K562 (cell line): Measurements from ENCODE around the gene IFI30. TPM values are rescaled to one million over a fixed set of nuclear protein-coding genes. Genes with fewer than 3 reads are reported as not detected.
A peak's percentile ranks its signal among the peaks of the same experiment; 100 is the strongest.

Experiments
- ATAC-seq: fragments of 200-7000 bp; cut with Tn5 transposase; 3 replicates; pipeline ENCODE4 v1.9.1; 2020; ENCODE audit warnings: moderate library complexity
- BruUV-seq: library from RNA; stranded (reverse); fragments of 400-500 nt; replicated peaks from 2 replicates; lab custom pipeline; 2021; lab: Mats Ljungman, UMichigan
- CTCF ChIA-PET: fragments of 300-600 bp; formaldehyde crosslinking; extraction: SDS; loops from one replicate; lab custom pipeline; 2021; ENCODE audit warnings: low intra/inter-chr PET ratio; lab: Yijun Ruan, JAX
- POLR2A ChIA-PET: fragments of 300-600, 350-650 bp; sonication (Branson Sonifier 250); formaldehyde crosslinking; extraction: SDS; loops from one replicate; lab custom pipeline; 2021; ENCODE audit warnings: antibody characterized with exemption, inconsistent platforms; lab: Yijun Ruan, JAX
- DNase-seq, 4 experiments: peaks; one replicate each; pipeline versions ENCODE4 v3.0.0 to v3.0.0-alpha.2; 2011 to 2018; ENCODE audit warnings: low spot score in 3 of 4, mixed read lengths in 3 of 4; ENCODE audit errors: extremely low read depth in 1 of 4
- FAIRE-seq: peaks from 2 replicates; lab custom pipeline; 2011; peaks lifted over from hg19 to GRCh38; lab: Jason Lieb, UNC
- H2AFZ ChIP-seq: 2 replicates; pipeline ENCODE4 v1.6.0; 2011; ENCODE audit warnings: low read depth, low read length, control low read depth, inconsistent platforms
- H3K27ac ChIP-seq: fragments of 200-600 bp; 3 replicates; pipeline ENCODE4 v1.8.0; 2011; ENCODE audit warnings: low read depth, mild to moderate bottlenecking, control low read depth, inconsistent platforms, low read length, moderate library complexity, mixed read lengths; ENCODE audit errors: extremely low read depth
- H3K27me3 ChIP-seq, 2 experiments: fragments of 300-600 bp in 1 of 2; 2 replicates in 1 of 2; 3 replicates in 1 of 2; pipeline versions ENCODE4 v1.6.0 to v1.8.0; 2011; ENCODE audit warnings: inconsistent platforms in 2 of 2, low read length in 2 of 2, mild to moderate bottlenecking in 1 of 2, mixed read lengths in 1 of 2, moderate library complexity in 1 of 2; ENCODE audit not compliant: control insufficient read depth in 2 of 2, insufficient read depth in 2 of 2
- H3K36me3 ChIP-seq: fragments of 300-600 bp; 3 replicates; pipeline ENCODE4 v1.8.0; 2011; ENCODE audit warnings: mild to moderate bottlenecking, low read length, inconsistent platforms; ENCODE audit not compliant: control insufficient read depth, insufficient read depth
- H3K4me1 ChIP-seq, 2 experiments: fragments of 200-600 bp in 1 of 2; replicated peaks in 1 of 2; 2 replicates in 1 of 2; 3 replicates in 1 of 2; pipeline versions ENCODE4 v1.5.1 to v1.8.0; 2011; ENCODE audit warnings: inconsistent platforms in 2 of 2, low read length in 2 of 2, mild to moderate bottlenecking in 1 of 2, mixed read lengths in 1 of 2, moderate library complexity in 1 of 2; ENCODE audit not compliant: control insufficient read depth in 2 of 2, insufficient read depth in 2 of 2
- H3K4me2 ChIP-seq: 2 replicates; pipeline ENCODE4 v1.6.1; 2011; ENCODE audit warnings: low read length, control low read depth, inconsistent platforms, mixed read lengths; ENCODE audit not compliant: insufficient read depth
- H3K4me3 ChIP-seq: fragments of 200-600 bp; sonication (generic), shearing (Covaris generic); 2 replicates; pipeline ENCODE4 v1.5.1; 2016; ENCODE audit warnings: control low read depth, inconsistent platforms
- H3K79me2 ChIP-seq: fragments of 200-600 bp; 3 replicates; pipeline ENCODE4 v1.8.0; 2011; ENCODE audit warnings: low read length, inconsistent platforms; ENCODE audit not compliant: control insufficient read depth, insufficient read depth
- H3K9ac ChIP-seq, 2 experiments: 2 replicates each; pipeline versions ENCODE4 v1.6.0 to v1.6.1; 2011; ENCODE audit warnings: low read depth in 2 of 2, low read length in 2 of 2, control low read depth in 1 of 2, inconsistent platforms in 1 of 2, mild to moderate bottlenecking in 1 of 2, mixed read lengths in 1 of 2; ENCODE audit not compliant: insufficient read depth in 1 of 2
- H3K9me1 ChIP-seq: one replicate; pipeline ENCODE4 v1.6.0; 2011; ENCODE audit warnings: inconsistent platforms, mild to moderate bottlenecking, low read length, moderate library complexity; ENCODE audit not compliant: control insufficient read depth, insufficient read depth
- H3K9me3 ChIP-seq: replicated peaks from 2 replicates; pipeline ENCODE4 v1.5.1; 2011; ENCODE audit warnings: low read depth, low read length, inconsistent platforms; ENCODE audit not compliant: control insufficient read depth, insufficient read depth
- H4K20me1 ChIP-seq: replicated peaks from 2 replicates; pipeline ENCODE4 v1.6.1; 2011; ENCODE audit warnings: low read length, inconsistent platforms, mixed read lengths; ENCODE audit not compliant: control insufficient read depth, insufficient read depth
- ADNP ChIP-seq: fragments of 200-800 bp; sonication (Bioruptor generic); IDR thresholded peaks from 2 replicates; pipeline ENCODE4 v1.6.1; 2016; ENCODE audit warnings: missing genetic modification characterization, missing compliant biosample characterization
- BCOR ChIP-seq: fragments of 450-650 bp; IDR thresholded peaks from 2 replicates; pipeline ENCODE4 v1.6.1; 2016
- ETS1 ChIP-seq: conservative IDR thresholded peaks from 2 replicates; pipeline ENCODE4 v1.6.1; 2011; ENCODE audit warnings: low read depth, mild to moderate bottlenecking, low read length; ENCODE audit not compliant: control insufficient read depth
- FOXM1 ChIP-seq, 2 experiments: fragments of 450-650 bp in 1 of 2; sonication (generic) in 1 of 2; formaldehyde crosslinking in 1 of 2; IDR thresholded peaks; 2 replicates each; pipeline versions ENCODE4 v1.6.1 to v1.9.0; 2017 to 2022; ENCODE audit warnings: low read depth in 2 of 2, mild to moderate bottlenecking in 2 of 2, missing genetic modification reagents in 1 of 2, moderate library complexity in 1 of 2
- HDAC2 ChIP-seq: fragments of 450-650 bp; IDR thresholded peaks from 2 replicates; pipeline ENCODE4 v1.6.1; 2016; ENCODE audit warnings: mild to moderate bottlenecking
- HDGF ChIP-seq: fragments of 450-650 bp; IDR thresholded peaks from 2 replicates; pipeline ENCODE4 v1.6.1; 2016
- JUND ChIP-seq, 2 experiments: IDR thresholded peaks; 2 replicates in 1 of 2; 3 replicates in 1 of 2; pipeline ENCODE4 v1.6.1; 2011; ENCODE audit warnings: borderline replicate concordance in 2 of 2, low read depth in 2 of 2, low read length in 2 of 2, improper control_type of control experiment in 1 of 2, missing biosample characterization in 1 of 2, missing genetic modification characterization in 1 of 2, missing genetic modification reagents in 1 of 2
- MCM2 ChIP-seq: fragments of 450-650 bp; IDR thresholded peaks from 2 replicates; pipeline ENCODE4 v1.6.1; 2017; ENCODE audit warnings: low read depth, mild to moderate bottlenecking
- MIER1 ChIP-seq: fragments of 450-650 bp; IDR thresholded peaks from 2 replicates; pipeline ENCODE4 v1.6.1; 2016; ENCODE audit warnings: antibody characterized with exemption, mild to moderate bottlenecking, low read depth
- MYBL2 ChIP-seq, 2 experiments: fragments of 450-650 bp in 1 of 2; sonication (generic) in 1 of 2; formaldehyde crosslinking in 1 of 2; IDR thresholded peaks; 2 replicates each; pipeline versions ENCODE4 v1.6.1 to v1.8.1; 2017 to 2022; ENCODE audit warnings: borderline replicate concordance in 1 of 2, inconsistent platforms in 1 of 2, low read depth in 1 of 2, mild to moderate bottlenecking in 1 of 2, missing genetic modification reagents in 1 of 2, moderate library complexity in 1 of 2
- POLR2B ChIP-seq: fragments of 450-650 bp; IDR thresholded peaks from 2 replicates; pipeline ENCODE4 v1.6.1; 2018; ENCODE audit warnings: low read depth; ENCODE audit not compliant: partially characterized antibody
- PRDM10 ChIP-seq: fragments of 450-650 bp; IDR thresholded peaks from 2 replicates; pipeline ENCODE4 v1.6.1; 2018; ENCODE audit not compliant: partially characterized antibody
- SMARCA5 ChIP-seq: fragments of 450-650 bp; IDR thresholded peaks from 2 replicates; pipeline ENCODE4 v1.6.1; 2016
- TEAD4 ChIP-seq, 2 experiments: sonication (generic) in 1 of 2; formaldehyde crosslinking in 1 of 2; IDR thresholded peaks; 2 replicates each; pipeline versions ENCODE4 v1.6.1 to v1.8.0; 2012 to 2022; ENCODE audit warnings: borderline replicate concordance in 1 of 2, inconsistent platforms in 1 of 2, low read length in 1 of 2, mild to moderate bottlenecking in 1 of 2, missing genetic modification reagents in 1 of 2
- ZFP36 ChIP-seq: fragments of 150-350 bp; IDR thresholded peaks from 2 replicates; pipeline ENCODE4 v1.6.1; 2018; ENCODE audit warnings: low read length, low read depth; ENCODE audit not compliant: partially characterized antibody
- ZNF347 ChIP-seq: fragments of 450-650 bp; formaldehyde crosslinking; IDR thresholded peaks from 2 replicates; pipeline ENCODE4 v1.4.0; 2020; ENCODE audit warnings: low read depth, mild to moderate bottlenecking, moderate library complexity
- WGBS: fragments of 100-300 bp; shearing (Covaris generic); methylation state at CpG from one replicate; pipeline ENCODE4 v1.1.6; 2016; ENCODE audit warnings: low coverage, mixed read lengths; ENCODE audit not compliant: insufficient coverage; ENCODE audit errors: missing lambda C conversion rate; 5-methylcytosine and 5-hydroxymethylcytosine counted together
- in situ Hi-C: fragments of 300-500 bp; cut with MboI; formaldehyde crosslinking; loops from 4 replicates; pipeline ENCODE4 v1.15.0; 2018; ENCODE audit warnings: inconsistent platforms, mixed read lengths
- intact Hi-C: fragments of 100-400 bp; cut with micrococcal nuclease; formaldehyde crosslinking; loops from 2 replicates; pipeline ENCODE4 v1.14.2; 2022
- polyA plus RNA-seq, 8 experiments: library from polyadenylated mRNA; depleted of rRNA in 4 of 8; stranded (reverse) in 5 of 8; unstranded in 3 of 8; fragments of >200 nt; fragmentation: Nextera tagmentation in 2 of 8; fragmentation: Illumina TruSeq in 1 of 8; extraction: Ambion mirVana in 2 of 8; extraction: Trizol in 1 of 8; gene quantifications; 2 replicates each; pipeline versions ENCODE4 v1.2.1 to v1.2.3, GENCODE V29; 2011 to 2014; ENCODE audit warnings: inconsistent platforms in 1 of 8, missing spikeins in 1 of 8
- total RNA-seq, 7 experiments: library from RNA; depleted of rRNA in 6 of 7; stranded (reverse); fragments of >200 nt in 6 of 7; fragmentation: Illumina TruSeq in 2 of 7; extraction: Trizol in 2 of 7; gene quantifications; 2 replicates each; pipeline versions ENCODE4 v1.2.1 to v1.2.3, GENCODE V29; 2011 to 2021; ENCODE audit warnings: low replicate concordance in 1 of 7

Gene IFI30
- total and polyA plus RNA-seq, 9 of the 15 experiments (the other 6 are each of a cell fraction or from before 2014, with no cell fraction given), result 63.7 to 430 (median 109) TPM

GRCh38 chr19:18171605-18172327 lies 1.8 kb upstream of the IFI30 start:
- no peaks in the 10 kb centered on the region for H3K9me1 ChIP-seq
- in situ Hi-C loops, result no loop called here
- H3K27me3 ChIP-seq, result no peaks in the 10 kb centered on the region
- peaks cover 14 to 35% of the 10 kb centered on the region in 2 experiments for H3K4me1 ChIP-seq
- H2AFZ ChIP-seq, result no peak overlapping the region
- peak; percentile 23 for ATAC-seq
- H4K20me1 ChIP-seq, result 0 out of 2 replicates have a peak, but pooled peaks cover 4% of the 10 kb centered on the region
- H3K36me3 ChIP-seq, result peaks cover 51% of the 10 kb centered on the region; the same call in 2 of the 3 replicates
- peak in 3 of 4 experiments; percentile 42 to 67 (median 66) for DNase-seq
- H3K27ac ChIP-seq, result peak overlapping the region; percentile 37; the same call in 1 of the 3 replicates
- CTCF ChIA-PET, result no interaction called here
- H3K4me3 ChIP-seq, result no peak overlapping the region
- intact Hi-C loops, result no loop called here
- no peak overlapping the region for H3K9ac ChIP-seq
- no peak for FAIRE-seq
- POLR2A ChIA-PET, result interaction anchor here (0.6 to 1.0 kb wide), 3 partner anchors 16 to 172 kb away, joined by 3 read pairs; no protein-coding TSS in a partner anchor
- WGBS, result 48% methylated on average over 8 of the region's 8 CpGs
- peaks cover 15% of the 10 kb centered on the region for H3K79me2 ChIP-seq
- no peak overlapping the region for H3K4me2 ChIP-seq
- H3K9me3 ChIP-seq, result no peaks in the 10 kb centered on the region
- no TSS peak for BruUV-seq
- TF ChIP-seq HDAC2 (peak; percentile 58), MYBL2 (IDR thresholded peaks at IDR 0.05; ENCODE audit: low read depth) (no peak), MYBL2 (CRISPR knock-in tag; IDR thresholded peaks at IDR 0.05; ENCODE audit: borderline replicate concordance) (no peak), ZFP36 (peak; percentile 86), MCM2 (no peak), ADNP (tag) (peak; percentile 52), HDGF (no peak), PRDM10 (peak; percentile 87), FOXM1 (IDR thresholded peaks at IDR 0.05; ENCODE audit: low read depth) (no peak), FOXM1 (CRISPR knock-in tag; IDR thresholded peaks at IDR 0.05; ENCODE audit: low read depth) (no peak), MIER1 (0 out of 2 replicates have a peak, but pooled peaks have one; percentile 39), JUND (IDR thresholded peaks at IDR 0.05; ENCODE audit: borderline replicate concordance, low read depth, low read length) (no peak), JUND (tag; IDR thresholded peaks at IDR 0.05; ENCODE audit: borderline replicate concordance, low read depth, low read length) (0 out of 3 replicates have a peak, but pooled peaks have one; percentile 19), ETS1 (no peak), TEAD4 (IDR thresholded peaks at IDR 0.05; ENCODE audit: low read length) (no peak), TEAD4 (CRISPR knock-in tag; IDR thresholded peaks at IDR 0.05; ENCODE audit: borderline replicate concordance) (no peak), POLR2B (no peak), SMARCA5 (peak; percentile 55; the same call in 1 of the 2 replicates), ZNF347 (CRISPR knock-in tag) (no peak), BCOR (peak; percentile 95)
